Stimulated activated CD4-positive, alpha-beta T cell treated with anti-CD3 and anti-CD28 coated beads, Interleukin-1b, Interleukin-23, amount 100 ng/mL, for 48 hours (primary cell): ENCODE data around the gene MOCS3.

Experiments
- DNase-seq: peaks from one replicate; pipeline ENCODE4 v3.0.0-alpha.2; 2020

MOCS3 gene, protein sequence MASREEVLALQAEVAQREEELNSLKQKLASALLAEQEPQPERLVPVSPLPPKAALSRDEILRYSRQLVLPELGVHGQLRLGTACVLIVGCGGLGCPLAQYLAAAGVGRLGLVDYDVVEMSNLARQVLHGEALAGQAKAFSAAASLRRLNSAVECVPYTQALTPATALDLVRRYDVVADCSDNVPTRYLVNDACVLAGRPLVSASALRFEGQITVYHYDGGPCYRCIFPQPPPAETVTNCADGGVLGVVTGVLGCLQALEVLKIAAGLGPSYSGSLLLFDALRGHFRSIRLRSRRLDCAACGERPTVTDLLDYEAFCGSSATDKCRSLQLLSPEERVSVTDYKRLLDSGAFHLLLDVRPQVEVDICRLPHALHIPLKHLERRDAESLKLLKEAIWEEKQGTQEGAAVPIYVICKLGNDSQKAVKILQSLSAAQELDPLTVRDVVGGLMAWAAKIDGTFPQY

DNA sequence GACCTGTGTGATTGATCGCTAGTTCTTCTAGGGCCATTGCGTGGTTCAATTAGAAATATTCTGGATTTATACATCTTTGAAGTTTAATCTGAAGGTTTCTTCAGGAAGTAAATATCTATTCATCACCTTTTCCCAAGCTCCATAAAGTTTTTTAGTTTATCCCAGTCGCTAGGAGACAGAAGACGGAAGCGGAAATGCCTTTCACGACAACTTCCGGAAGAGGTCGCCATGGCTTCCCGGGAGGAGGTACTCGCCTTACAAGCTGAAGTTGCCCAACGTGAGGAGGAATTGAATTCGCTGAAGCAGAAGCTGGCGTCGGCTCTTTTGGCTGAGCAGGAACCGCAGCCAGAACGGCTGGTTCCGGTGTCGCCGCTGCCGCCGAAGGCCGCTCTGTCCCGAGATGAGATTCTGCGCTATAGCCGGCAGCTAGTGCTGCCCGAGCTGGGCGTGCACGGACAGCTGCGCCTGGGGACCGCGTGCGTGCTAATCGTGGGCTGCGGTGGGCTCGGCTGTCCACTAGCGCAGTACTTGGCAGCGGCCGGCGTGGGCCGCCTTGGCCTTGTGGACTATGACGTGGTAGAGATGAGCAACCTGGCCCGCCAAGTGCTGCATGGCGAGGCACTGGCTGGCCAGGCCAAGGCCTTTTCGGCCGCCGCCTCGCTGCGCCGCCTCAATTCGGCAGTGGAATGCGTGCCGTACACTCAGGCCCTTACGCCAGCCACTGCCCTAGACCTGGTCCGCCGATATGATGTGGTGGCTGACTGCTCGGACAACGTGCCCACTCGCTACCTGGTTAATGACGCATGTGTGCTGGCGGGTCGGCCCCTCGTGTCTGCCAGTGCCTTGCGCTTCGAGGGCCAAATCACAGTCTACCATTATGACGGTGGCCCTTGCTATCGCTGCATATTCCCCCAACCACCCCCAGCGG is at the start of gene MOCS3:
Gene MOCS3 (plus strand): TSS at position 204 of the 928 bp plus-strand sequence. CDS start 25 bp downstream, at position 229.
- DNase-seq = peak; percentile 85

DNA sequence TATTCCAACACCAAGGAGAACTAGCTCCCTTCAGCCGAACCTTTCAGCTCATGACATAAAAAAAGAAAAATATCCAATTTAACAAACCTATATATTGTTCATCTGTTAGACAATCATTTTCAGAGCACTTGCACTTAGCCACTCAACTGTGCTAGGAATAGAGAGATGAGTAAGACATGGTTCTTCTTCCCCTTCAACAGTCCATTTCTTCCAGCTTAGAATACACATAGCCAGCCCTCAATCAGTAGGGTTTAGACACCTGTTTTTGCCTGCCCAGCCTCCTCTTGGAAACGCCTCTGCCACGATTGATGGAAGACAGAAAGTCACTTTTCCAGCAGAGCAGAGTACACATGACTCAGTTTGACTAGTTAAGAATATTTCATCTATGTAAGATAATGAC is 49.2 kb upstream of the MOCS3 start:
- no peak for DNase-seq

DNA sequence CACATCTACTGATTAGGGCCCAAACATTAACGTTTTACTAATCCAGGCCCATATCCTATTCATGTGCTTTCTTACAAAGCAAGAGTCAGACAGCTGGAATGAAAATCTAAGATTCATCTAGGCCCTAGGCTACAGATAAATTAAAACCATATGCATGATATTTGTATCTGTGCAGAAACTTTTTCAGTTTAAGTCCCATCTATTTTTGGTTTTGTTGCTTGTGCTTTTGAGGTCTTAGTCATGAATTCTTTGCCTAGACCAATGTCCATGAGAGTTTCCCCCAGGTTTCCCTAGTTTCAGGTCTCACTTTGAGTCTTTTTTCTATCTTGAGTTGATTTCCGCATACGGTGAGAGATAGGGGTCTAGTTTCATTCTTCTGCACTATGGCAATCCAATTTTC is 47.6 kb upstream of the MOCS3 start:
- DNase-seq = no peak

DNA sequence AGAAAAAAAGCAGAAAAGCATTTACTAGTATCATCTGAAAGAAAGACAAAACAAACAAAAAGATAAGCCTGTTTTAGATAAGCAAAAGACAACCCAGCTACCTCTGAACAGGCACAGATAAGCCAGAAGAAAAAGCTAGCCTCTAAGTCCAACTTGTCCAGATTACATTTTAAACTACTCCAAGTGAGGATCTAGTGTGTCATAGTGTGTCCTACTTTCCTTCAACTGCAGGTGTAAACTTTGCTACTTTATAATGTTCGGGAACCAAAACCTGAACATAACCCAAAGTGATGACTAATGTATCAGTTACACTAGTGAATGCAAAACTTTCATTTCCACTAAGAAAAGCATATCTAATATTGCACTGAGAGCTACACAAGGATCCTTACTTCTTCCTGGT is 46.9 kb upstream of the MOCS3 start:
- DNase-seq = no peak

DNA sequence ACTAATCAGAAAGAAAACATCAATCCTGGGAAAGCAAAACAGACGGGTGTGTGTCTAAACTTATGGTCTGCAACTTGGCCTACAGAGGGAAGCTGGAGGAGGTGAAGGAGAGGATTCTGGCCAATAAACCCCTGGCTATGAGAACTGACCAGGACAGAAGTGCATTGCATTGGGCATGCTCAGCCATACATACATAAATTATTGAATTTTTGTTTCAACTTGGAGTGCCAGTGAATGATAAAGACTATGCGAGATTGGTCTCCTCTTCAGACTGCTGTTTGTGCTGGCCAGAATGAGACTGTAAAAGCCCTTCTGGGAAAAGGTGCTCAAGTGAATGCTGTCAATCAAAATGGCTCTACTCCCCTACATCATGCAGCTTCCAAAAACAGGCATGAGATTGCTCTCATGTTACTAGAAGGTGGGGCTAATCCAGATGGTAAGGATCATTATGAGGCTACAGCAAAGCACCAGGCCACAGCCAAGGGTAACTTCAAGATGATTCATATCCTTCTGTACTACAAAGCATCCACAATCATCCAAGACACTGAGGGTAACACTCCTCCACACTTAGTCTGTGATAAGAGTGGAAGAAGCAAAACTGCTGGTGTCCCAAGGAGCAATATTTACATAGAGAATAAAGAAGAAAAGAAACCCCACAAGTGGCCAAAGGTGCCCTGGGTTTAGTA is 44.8 kb upstream of the MOCS3 start:
- DNase-seq = peak; percentile 40

DNA sequence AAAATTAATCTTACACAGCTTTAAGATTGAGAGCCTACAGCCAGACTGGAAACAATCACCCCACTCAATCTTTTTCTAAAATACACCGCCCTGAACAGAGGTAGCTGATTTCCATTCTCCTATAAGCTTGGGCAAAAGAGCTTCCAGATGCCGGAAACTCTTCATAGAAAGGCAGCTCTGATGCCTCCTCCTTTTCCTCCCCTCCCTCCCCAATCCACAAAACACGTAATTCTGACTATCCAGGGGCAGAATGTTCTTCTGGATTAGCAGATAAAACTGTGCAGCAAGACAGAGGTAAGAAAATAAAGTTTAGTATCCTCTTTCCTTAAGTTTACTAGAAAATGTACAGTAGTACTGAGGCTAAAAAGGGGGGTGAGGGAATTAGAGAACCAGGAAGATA is 43.2 kb upstream of the MOCS3 start:
- DNase-seq = no peak

DNA sequence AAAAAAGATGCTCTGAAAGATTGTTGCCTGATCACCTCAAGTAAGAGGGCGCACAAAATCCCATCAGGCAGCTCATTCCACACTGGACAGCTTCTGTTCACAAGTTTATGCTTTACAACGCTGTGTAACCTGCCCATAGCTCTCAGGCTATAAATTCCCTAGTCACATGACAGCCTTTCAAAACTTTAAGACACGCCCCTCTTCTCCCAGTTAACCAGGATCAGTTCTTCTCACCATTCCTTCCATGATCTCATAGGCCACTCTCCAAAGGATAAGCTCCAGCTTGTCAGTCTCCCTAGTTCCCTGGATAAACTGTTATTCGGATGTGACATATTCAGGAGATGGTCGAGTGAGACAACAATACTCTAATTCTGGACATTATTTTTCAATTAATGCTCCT is 42.4 kb upstream of the MOCS3 start:
- DNase-seq = no peak

DNA sequence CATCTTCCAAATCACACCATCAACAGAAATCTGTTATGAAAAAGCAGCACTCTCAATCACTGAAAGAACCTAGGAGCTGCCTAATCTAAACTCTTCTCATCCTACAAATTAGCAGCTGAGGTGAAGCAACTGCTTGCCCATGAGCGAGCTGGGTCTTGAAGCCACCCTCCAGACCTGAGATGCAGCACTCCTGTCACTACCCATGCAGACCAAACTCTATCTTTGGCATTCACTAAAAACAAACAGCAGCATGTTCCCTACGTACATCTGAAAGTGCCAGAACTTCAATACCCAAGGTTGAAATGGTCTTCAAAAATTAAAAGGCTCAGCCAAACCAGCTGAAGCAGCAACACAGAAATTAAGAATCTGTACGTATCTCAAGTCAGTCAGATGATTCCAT is 41.7 kb upstream of the MOCS3 start:
- DNase-seq = no peak

DNA sequence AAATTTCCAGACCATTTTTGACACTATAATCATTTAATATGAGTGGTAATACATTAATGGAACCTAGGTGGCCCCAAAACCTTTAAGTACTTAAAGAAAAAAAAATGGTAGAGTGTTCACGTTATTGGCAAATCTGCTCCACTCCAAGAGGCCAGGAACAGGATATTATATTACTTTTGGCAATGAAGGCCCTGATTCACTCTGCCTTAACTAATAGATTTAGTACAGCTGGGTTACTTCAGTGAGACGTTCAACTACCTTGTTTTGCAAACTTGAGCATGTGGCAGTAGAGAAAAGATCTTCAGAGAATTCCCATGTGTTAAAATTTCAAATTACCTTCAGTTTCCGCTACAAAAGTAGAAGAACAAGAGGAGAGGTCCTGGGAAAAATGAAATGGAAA is 40.2 kb upstream of the MOCS3 start:
- DNase-seq = no peak

DNA sequence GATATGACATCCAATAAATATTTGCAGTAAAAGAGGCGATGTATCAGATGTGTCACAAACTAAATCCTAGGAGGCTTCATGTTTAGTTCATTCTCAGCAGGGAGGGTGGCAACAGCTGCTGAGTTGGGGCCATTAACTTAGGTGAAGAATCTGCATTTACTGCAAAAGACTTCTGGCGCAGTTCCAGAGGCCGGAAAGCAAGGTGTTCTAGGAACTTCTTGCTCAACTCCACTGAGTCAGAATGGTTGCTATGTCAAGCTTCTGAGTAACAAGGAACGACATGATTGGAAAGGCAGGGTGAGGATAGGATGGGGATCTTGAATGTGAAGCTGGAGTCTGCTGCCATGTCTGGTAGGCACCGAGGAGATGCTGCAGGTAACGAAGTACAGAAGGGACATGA is 39.1 kb upstream of the MOCS3 start:
- no peak for DNase-seq

DNA sequence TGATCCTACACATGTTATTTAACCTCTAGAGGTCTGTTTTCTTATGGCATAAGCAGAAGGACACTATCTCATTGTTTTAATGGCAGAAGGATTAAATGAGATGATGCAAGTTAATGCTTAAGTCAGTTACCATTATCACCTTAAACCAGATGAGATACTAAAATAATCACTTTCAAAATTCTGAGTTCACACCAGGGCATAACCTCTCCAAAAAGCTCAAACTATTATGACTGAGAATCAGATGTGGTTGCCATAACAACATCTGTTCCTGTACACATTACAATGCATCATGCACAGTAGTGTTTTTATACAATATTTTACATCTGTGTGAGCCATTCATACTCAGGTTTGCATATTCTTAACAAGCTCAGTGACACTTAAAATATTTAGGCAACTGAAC is 37.6 kb upstream of the MOCS3 start:
- no peak for DNase-seq

DNA sequence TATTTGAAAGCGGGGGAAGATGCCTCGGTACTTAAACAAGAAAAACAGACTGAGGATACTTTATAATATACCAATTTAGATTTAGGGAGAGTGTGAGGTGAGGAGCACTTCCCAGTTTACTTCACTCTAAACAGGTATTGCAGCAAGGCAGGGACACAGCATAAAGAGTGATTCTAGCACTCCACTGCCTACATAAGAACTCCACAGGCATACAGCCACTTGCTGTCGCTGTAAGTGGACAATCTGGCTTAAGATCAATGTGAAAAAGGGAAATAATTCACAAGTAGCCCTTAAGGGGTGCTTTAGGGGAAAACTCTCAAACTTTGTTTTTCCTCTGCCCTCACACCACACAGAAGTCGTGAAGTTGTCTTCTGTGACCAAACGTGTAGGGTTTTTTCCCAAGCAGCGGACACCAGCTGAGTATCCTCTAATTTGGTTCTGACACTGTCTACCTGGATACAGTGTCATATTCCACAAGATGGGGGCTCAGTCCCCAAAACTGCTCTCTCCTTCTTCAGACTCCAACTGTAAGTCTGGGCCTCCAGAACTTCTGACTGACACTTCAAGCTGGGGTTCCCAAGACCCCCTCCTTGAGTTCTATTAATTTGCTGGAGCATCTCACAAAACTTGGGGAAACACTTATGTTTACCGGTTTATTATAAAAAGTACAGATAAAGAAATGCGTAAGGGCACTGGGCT is 36.7 kb upstream of the MOCS3 start:
- DNase-seq = no peak

DNA sequence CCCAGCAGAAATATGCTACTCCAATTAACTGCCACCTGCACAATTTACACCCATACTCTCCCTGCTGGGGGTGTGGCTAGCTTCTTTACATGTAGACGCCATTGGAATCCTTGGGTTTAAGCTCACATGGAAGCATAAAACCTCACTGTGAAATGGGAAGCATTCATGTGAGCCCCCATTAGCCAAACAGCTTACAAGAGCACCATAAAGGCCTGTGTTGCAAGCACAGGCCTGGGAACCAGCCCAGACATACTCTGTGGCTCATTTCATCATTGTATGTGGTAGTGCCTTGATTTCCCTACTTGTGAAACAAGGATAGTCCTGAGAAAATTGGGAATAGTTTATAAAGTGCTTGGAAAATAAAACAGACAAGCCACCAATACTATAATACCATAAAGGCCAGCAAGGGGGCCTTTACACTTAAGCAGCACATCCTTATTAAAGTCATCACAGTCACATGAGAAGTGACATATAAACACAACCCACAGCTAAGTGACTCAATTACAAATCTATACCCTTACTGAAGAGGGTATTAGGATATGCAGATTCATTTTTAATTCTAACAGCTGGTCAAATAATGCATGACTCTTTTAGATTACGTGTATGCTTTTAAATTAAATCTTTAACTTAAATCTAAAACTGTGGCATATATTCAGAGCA is 34.2 kb upstream of the MOCS3 start:
- DNase-seq = no peak

DNA sequence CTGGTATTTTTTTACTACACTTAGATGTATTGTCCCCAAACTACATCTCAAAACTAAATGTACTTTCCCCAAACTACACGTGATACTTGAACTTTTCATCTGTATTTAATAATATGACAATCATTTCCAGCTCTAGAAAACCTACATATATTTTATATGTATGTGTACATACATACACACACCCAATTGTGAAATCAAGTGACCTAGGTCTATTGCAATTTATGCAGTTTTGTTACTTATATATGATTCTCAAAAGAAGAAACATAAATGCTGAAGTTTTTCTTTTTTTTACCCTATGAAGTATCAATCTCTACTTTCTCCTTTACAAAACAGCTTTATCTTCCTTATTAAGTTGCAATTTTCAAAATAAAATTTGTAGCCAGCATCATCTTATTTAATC is 32.1 kb upstream of the MOCS3 start:
- DNase-seq = no peak

DNA sequence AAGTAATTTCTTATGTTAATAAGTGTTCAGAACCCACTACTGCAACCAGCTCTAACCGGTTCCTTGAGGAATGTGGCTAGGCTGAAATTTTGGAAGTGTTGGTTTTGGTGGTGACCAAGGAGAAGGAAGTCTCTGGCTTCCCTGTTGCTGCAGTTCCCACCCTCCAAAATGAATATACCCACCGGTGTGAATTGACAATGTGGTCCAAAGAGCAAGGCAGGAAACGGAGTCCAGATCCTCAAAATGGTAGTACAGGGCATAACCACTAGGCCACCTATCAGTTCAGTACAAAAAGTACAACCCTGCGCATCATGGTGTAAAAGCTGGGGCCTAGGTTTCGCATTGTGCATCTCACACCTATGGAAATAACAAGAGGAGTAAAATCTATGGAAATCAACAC is 30.1 kb upstream of the MOCS3 start:
- DNase-seq = no peak

DNA sequence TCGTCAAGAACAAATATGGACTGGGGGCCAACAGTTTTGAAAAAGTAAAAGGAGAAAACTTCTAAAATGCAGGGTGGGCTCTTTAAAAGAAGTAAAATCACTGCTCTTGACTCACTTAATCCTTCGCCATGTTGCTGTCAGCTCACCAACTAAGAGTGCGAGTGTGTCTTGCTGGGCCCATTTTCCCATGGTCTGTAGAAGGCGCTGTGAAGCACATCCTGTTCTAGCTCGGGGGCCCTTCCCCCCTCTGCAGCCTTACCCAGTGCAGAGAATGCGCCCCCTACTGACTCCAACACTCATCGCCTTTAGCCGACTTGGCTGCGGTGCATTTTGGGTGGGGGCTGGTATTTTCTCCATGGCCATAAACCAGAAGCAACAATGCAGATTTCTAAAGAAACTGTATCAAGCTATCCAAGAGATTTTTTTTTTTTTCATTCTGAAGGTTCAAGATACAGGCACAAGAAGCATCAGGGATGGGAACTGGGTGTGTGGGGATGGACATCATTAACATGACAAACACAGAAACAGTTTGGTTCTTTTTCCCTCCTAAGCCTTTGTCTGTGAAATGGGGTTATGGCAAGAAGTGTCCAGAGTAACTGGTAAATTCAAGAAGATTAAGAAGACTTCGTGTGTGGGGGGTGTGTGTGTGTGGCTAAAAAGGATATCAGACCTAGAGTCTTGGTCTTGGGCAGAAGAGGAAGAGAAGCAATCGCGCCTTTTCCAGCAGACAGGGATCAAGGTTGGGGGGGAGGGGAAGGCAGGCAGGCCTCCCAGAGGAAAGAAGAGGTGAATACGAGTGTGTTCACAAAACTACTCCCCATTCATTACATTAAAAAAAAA is 29.1 kb upstream of the MOCS3 start:
- DNase-seq = peak; percentile 96

DNA sequence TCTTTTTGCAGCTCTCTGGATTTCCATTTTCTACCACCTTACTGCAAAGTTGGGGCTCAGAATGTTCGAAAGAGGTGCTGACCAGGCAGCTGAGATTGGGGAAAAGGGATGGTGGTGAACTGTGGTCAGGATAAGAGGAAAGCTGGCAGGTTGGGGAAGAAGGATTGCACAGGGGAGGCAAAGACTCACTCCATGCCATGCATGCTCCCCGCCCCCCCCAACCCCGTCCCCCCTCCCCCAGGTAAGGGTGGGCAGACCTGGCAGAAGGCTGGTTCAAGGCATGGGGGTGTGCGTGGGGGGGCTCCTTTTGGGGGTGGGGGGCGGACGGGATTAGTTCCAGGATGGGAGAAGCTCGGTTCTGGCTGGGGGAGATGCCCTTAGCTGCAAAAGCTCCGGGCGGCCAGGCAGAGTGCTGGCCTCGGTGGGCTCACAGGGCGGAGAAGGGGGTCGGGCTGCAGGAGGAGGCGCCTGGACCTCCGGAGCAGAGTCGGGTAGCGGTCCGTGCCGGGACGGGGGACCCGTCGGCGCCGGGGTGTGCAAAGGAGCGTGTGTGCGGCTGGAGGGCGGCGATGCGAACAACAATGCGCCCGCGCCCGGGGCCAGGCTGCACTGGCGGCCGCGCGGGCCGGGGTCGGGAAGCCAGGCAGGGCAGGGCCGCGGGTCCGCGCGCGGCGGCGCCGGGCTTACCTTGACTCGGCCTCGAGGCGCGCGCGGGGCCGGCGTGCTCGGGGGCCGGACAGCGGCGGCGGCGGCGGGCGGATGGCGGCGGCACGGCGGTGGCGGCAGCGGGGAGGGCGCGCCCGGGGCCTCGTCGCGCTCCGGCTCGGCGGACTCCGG is 28.3 kb upstream of the MOCS3 start:
- DNase-seq = peak; percentile 13

DNA sequence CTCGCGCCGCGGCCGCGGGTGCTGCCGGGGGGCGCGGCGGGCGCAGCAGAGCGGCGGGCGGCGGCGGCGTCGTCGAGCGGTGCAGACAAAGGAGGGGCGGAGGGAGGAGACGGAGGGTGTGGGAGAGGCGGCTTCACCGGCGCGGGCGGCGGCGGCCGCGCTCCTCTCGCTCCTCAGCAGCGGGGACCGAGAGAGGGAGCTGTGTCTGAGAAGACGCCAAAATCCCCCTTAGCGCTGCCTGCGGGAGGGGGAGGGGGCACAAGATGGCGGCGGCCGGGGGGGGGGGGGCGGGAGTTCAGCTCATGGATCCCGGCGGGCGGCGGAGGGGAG is 27.7 kb upstream of the MOCS3 start:
- DNase-seq = no peak

DNA sequence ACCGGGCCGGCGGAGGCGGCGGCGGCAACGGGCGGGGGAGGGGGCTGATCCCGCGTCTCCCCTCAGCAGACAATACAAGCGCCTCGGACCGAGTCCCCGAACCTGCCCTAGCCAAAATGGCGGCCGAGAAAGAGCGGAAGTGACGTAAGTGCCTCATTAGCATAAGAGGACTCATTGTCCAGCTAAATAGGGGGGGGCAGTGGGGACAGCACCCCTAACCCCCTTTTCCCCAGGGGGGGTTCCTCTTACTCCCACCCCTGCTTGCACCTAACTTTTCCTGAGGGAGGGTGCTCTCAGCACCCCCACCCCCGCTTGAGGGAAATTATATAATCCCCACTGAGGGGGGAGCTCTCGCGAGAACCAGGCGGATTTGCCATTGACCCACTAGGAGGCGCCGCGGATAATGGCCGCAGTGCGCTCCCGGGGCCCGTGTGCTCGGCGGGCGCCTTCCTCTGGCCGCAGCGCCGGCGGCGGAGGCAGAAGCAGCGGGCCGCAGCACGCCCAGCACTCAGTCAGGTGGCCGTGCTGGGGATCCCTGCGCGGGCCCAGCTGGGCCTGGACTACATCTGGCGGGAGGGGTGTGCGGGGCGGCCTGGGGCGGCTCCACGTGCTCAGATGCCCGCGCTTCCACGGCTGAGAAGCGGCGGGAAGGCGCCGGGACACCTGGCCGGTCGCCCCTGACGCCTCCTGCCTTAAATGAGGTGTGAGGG is 27.2 kb upstream of the MOCS3 start, which contains the start of gene ADNP:
Gene ADNP (minus strand): TSS at position 132 of the 710 bp plus-strand sequence. CDS start 27,441 bp downstream, outside the sequence.
- DNase-seq = peak; percentile 87
